PC-9 (cell line): ENCODE data around the gene TRPV2.

ENCODE experiments used
- CTCF ChIP-seq: fragments of 200-600 bp; sonication (generic); conservative IDR thresholded peaks from 2 replicates; pipeline ENCODE4 v1.6.1; 2017; ENCODE audit warnings: mixed run types, antibody characterized with exemption, mild to moderate bottlenecking, moderate library complexity
- EZH2 ChIP-seq: fragments of 200-600 bp; sonication (generic); IDR thresholded peaks from 2 replicates; pipeline ENCODE4 v1.8.0; 2017; ENCODE audit warnings: antibody characterized with exemption, low read depth

GRCh38 chr17:16448490-16448889 is 33.1 kb downstream of the TRPV2 start:
- TF ChIP-seq CTCF (no peak), EZH2 (no peak)
